HepG2 (cell line): Measurements from ENCODE around the gene NRP1. TPM values are rescaled to one million over a fixed set of nuclear protein-coding genes. Genes with fewer than 3 reads are reported as not detected.

Experiments
- ARID3A ChIP-seq: IDR thresholded peaks from 2 replicates; pipeline ENCODE4 v1.6.1; 2012; ENCODE audit warnings: low read depth, low read length, improper control_type of control experiment
- ETV5 ChIP-seq: IDR thresholded peaks from 2 replicates; pipeline ENCODE4 v1.6.1; 2018; ENCODE audit warnings: missing biosample characterization, missing genetic modification reagents, inconsistent platforms, borderline replicate concordance
- HDAC6 ChIP-seq: fragments of 200-600 bp; sonication (generic); IDR thresholded peaks from 2 replicates; pipeline ENCODE4 v1.7.0; 2017; ENCODE audit warnings: mild to moderate bottlenecking, antibody characterized with exemption, low read length, low read depth
- HMG20A ChIP-seq: IDR thresholded peaks from 2 replicates; pipeline ENCODE4 v1.6.1; 2016; ENCODE audit warnings: borderline replicate concordance
- HMG20B ChIP-seq: conservative IDR thresholded peaks from 2 replicates; pipeline ENCODE4 v1.6.1; 2016; ENCODE audit warnings: missing genetic modification reagents, missing compliant biosample characterization
- MIER3 ChIP-seq: IDR thresholded peaks from 2 replicates; pipeline ENCODE4 v1.6.1; 2016; ENCODE audit warnings: missing compliant biosample characterization, borderline replicate concordance
- MTA3 ChIP-seq: sonication (generic); formaldehyde crosslinking; IDR thresholded peaks from 2 replicates; pipeline ENCODE4 v1.4.0; 2020; ENCODE audit warnings: missing genetic modification reagents
- MYNN ChIP-seq: sonication (generic); formaldehyde crosslinking; IDR thresholded peaks from 2 replicates; pipeline ENCODE4 v1.4.0; 2020; ENCODE audit warnings: mild to moderate bottlenecking, low read depth, missing genetic modification reagents
- NFE2L1 ChIP-seq: sonication (generic); formaldehyde crosslinking; IDR thresholded peaks from 2 replicates; pipeline ENCODE4 v1.4.0; 2020; ENCODE audit warnings: missing genetic modification reagents, mild to moderate bottlenecking, borderline replicate concordance
- ONECUT2 ChIP-seq: sonication (generic); formaldehyde crosslinking; IDR thresholded peaks from 2 replicates; pipeline ENCODE4 v1.4.0; 2020; ENCODE audit warnings: missing genetic modification reagents
- POLR2A ChIP-seq, 2 experiments: IDR thresholded peaks; 2 replicates each; pipeline ENCODE4 v1.6.1; 2011; ENCODE audit warnings: low read depth in 2 of 2, low read length in 2 of 2, mild to moderate bottlenecking in 1 of 2, moderate library complexity in 1 of 2; ENCODE audit not compliant: insufficient read depth in 1 of 2
- SOX6 ChIP-seq, 2 experiments: fragments of 450-650 bp in 1 of 2; sonication (generic) in 1 of 2; formaldehyde crosslinking in 1 of 2; IDR thresholded peaks; 2 replicates each; pipeline versions ENCODE4 v1.4.0 to v1.6.1; 2017 to 2020; ENCODE audit warnings: antibody characterized with exemption in 1 of 2, mild to moderate bottlenecking in 1 of 2, missing genetic modification reagents in 1 of 2
- SSRP1 ChIP-seq: IDR thresholded peaks from 2 replicates; pipeline ENCODE4 v1.6.1; 2016; ENCODE audit warnings: control low read depth
- TEF ChIP-seq: sonication (generic); formaldehyde crosslinking; IDR thresholded peaks from 2 replicates; pipeline ENCODE4 v1.5.0; 2020; ENCODE audit warnings: missing genetic modification reagents
- ZBTB14 ChIP-seq: sonication (generic); formaldehyde crosslinking; IDR thresholded peaks from 2 replicates; pipeline ENCODE4 v1.4.0; 2020; ENCODE audit warnings: missing genetic modification reagents
- ZMAT5 ChIP-seq: sonication (generic); formaldehyde crosslinking; IDR thresholded peaks from 2 replicates; pipeline ENCODE4 v1.5.0; 2020; ENCODE audit warnings: mild to moderate bottlenecking, low read depth, missing genetic modification reagents, borderline replicate concordance
- ZNF234 ChIP-seq: sonication (generic); formaldehyde crosslinking; conservative IDR thresholded peaks from 2 replicates; pipeline ENCODE4 v1.5.1; 2020; ENCODE audit warnings: mild to moderate bottlenecking, missing genetic modification reagents
- ZNF235 ChIP-seq: sonication (generic); formaldehyde crosslinking; IDR thresholded peaks from 2 replicates; pipeline ENCODE4 v1.8.1; 2023; ENCODE audit warnings: mild to moderate bottlenecking, missing genetic modification reagents, borderline replicate concordance
- ZNF281 ChIP-seq: sonication (generic); formaldehyde crosslinking; IDR thresholded peaks from 2 replicates; pipeline ENCODE4 v1.4.0; 2020; ENCODE audit warnings: missing genetic modification reagents, borderline replicate concordance
- ZNF382 ChIP-seq: sonication (generic); formaldehyde crosslinking; IDR thresholded peaks from 2 replicates; pipeline ENCODE4 v1.5.0; 2020; ENCODE audit warnings: missing genetic modification reagents, mild to moderate bottlenecking, borderline replicate concordance
- ZNF605 ChIP-seq: sonication (generic); formaldehyde crosslinking; IDR thresholded peaks from 2 replicates; pipeline ENCODE4 v1.8.0; 2022; ENCODE audit warnings: mild to moderate bottlenecking, missing genetic modification reagents
- ZNF670 ChIP-seq: sonication (generic); formaldehyde crosslinking; IDR thresholded peaks from 2 replicates; pipeline ENCODE4 v1.8.0; 2022; ENCODE audit warnings: mild to moderate bottlenecking, missing genetic modification reagents, borderline replicate concordance
- polyA plus RNA-seq, 8 experiments: library from polyadenylated mRNA; depleted of rRNA in 3 of 8; stranded (reverse) in 7 of 8; unstranded in 1 of 8; fragments of >200 nt; fragmentation: Illumina TruSeq in 4 of 8; extraction: Trizol in 4 of 8; gene quantifications; 2 replicates each; pipeline versions ENCODE4 v1.2.1 to v1.2.3, GENCODE V29; 2011 to 2016; ENCODE audit warnings: low read depth in 4 of 8, missing spikeins in 1 of 8, mixed read lengths in 1 of 8; ENCODE audit not compliant: insufficient read depth in 1 of 8
- total RNA-seq, 5 experiments: library from RNA; depleted of rRNA; stranded (reverse); fragments of >200 nt; fragmentation: Illumina TruSeq; extraction: Trizol; gene quantifications; 2 replicates each; pipeline ENCODE4 v1.2.3, GENCODE V29; 2016; ENCODE audit warnings: low read depth in 1 of 5

NRP1 gene
- total and polyA plus RNA-seq, 2 of the 13 experiments (the other 11 are each of a cell fraction or from before 2014, with no cell fraction given) = 5.3 to 5.8 TPM

- TF ChIP-seq ZBTB14 (CRISPR knock-in tag) = no peak
- TF ChIP-seq HMG20B (CRISPR knock-in tag) = peak; percentile 97
- TF ChIP-seq ZNF605 (CRISPR knock-in tag) = no peak
- TF ChIP-seq ZNF281 (CRISPR knock-in tag) = peak; percentile 75; the same call in 1 of the 2 replicates
- TF ChIP-seq POLR2A (IDR thresholded peaks at IDR 0.05; ENCODE audit: insufficient read depth in 1 of 2, low read depth in 2 of 2, low read length in 2 of 2) = no peak
- TF ChIP-seq NFE2L1 (CRISPR knock-in tag) = no peak
- TF ChIP-seq ZNF234 (CRISPR knock-in tag) = no peak
- no peak for TF ChIP-seq SSRP1 (CRISPR knock-in tag)
- TF ChIP-seq ETV5 (CRISPR knock-in tag) = peak; percentile 90
- TF ChIP-seq ARID3A = peak; percentile 100
- TF ChIP-seq HDAC6 = no peak
- no peak for TF ChIP-seq ZNF382 (CRISPR knock-in tag)
- no peak for TF ChIP-seq MYNN
- no peak for TF ChIP-seq ZNF235 (CRISPR knock-in tag)
- no peak for TF ChIP-seq MTA3 (CRISPR knock-in tag)
- peak; percentile 100 for TF ChIP-seq HMG20A (CRISPR knock-in tag)
- TF ChIP-seq MIER3 (CRISPR knock-in tag) = peak; percentile 93
- TF ChIP-seq ZNF670 = no peak
- no peak for TF ChIP-seq TEF (CRISPR knock-in tag)
- TF ChIP-seq SOX6 (IDR thresholded peaks at IDR 0.05) = no peak
- TF ChIP-seq SOX6 (CRISPR knock-in tag; IDR thresholded peaks at IDR 0.05) = peak; percentile 97
- no peak for TF ChIP-seq ZMAT5
- peak; percentile 75 for TF ChIP-seq ONECUT2
Measured at GRCh38 chr10:33155720-33156638, 178.5 kb downstream of the NRP1 start (continued).
